ENCODE measurements around the gene DHX29. TPM values are rescaled to one million over a fixed set of nuclear protein-coding genes. Genes with fewer than 3 reads are reported as not detected.

The DHX29 gene
- total RNA-seq, 4 donors from 2014 or later: 31.8 to 43.3 (median 35.9) TPM

DNA sequence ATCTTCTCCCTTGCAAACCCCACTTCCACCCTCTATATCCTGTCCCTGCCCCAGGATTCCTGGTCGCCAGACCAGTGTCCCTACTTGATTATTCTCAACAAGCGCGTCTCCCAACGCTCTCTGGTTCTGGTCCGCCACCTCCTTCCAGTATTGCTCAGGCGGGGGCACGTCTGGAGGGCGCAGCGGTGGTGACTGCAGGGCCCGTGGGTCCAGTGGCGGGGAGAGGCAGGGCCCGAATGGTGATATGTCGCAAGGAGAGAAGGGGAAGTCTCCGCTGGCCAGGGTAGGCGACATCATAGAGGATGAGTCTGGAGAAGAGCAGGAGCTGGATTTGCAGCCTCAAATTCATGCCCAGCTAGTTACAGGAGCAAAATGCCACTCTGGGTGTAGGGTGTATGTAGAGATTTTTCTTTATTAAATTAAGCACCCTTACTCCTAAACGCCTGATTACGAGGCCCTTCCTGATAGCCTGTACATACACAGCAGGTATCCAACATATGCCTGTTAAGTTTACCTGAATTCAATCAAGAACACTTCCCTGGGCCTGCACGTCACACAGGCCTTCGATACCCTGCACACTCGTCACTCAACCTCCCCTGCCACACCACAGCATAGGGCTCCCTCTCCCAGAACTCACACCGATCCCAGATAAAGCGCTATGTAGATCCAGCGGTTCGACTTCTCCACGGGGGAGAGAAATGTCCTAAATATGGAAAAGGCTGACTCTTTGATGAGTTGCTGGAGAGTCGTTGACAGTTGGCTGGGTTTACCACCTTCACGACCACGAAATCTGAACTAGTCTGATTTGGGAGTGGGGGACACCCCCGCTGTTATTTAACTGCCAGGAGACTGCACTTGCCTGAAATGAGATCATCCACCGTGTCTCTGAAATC is 85.2 kb downstream of the DHX29 start:
- no peak for ATAC-seq
- H3K27me3 ChIP-seq: peaks cover 100% of the 10 kb centered on the region
- 21% methylated on average over 9 to 15 of the region's 30 CpGs for WGBS, 2 donors (ENCODE audit: low coverage in 1 of 2)

DNA sequence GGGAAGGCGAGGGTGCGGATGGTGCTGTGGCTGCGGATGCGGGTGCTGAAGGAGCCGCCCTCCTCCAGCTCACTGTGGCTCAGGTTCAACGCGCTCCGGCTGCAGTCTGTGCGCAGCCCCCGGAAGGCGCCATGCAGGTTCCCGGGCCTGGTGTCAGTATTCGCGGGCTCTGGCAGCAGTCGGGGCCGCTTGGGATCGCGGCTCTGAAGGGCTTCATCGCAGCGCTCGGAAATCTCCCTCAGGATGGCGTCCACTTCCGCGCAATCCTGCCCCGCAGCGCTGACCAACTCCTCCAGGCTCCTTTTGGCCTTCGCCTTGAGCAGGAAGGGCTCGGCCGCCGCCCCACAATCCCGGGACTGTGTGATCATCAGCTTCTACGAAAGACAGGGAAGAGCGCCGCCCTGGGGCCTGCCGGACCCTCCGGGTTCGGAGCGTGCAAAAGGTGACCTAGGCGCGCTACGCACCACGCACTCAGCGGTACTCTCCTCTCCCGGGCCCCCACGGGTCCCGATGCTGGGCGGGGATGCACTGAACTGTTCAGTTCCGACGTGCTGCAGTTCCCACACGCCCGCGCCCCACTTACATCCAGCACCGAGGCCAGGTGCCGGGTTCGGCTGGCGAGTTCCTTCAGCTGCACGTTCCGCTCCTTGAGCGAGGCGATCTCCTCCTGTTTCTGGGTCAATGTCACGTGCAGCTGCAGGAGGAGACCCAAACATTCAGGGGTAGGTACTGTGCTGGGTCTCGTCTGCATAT is 86.9 kb downstream of the DHX29 start:
- H3K9me3 ChIP-seq: no peaks in the 10 kb centered on the region
- H3K4me1 ChIP-seq: peaks cover 0 to 22% (median 0%) of the 10 kb centered on the region in 3 donors
- peaks cover 87% of the 10 kb centered on the region for H3K27me3 ChIP-seq
- H3K36me3 ChIP-seq: no peaks in the 10 kb centered on the region
- 3 to 6% methylated on average over 5 to 16 of the region's 62 CpGs for WGBS, 2 donors (ENCODE audit: low coverage in 1 of 2)
- no peak overlapping the region for H3K27ac ChIP-seq
- TF ChIP-seq POLR2A (IDR thresholded peaks at IDR 0.05): no peak
- no peak for TF ChIP-seq EP300 (IDR thresholded peaks at IDR 0.05)
- TF ChIP-seq, protein P1, sequence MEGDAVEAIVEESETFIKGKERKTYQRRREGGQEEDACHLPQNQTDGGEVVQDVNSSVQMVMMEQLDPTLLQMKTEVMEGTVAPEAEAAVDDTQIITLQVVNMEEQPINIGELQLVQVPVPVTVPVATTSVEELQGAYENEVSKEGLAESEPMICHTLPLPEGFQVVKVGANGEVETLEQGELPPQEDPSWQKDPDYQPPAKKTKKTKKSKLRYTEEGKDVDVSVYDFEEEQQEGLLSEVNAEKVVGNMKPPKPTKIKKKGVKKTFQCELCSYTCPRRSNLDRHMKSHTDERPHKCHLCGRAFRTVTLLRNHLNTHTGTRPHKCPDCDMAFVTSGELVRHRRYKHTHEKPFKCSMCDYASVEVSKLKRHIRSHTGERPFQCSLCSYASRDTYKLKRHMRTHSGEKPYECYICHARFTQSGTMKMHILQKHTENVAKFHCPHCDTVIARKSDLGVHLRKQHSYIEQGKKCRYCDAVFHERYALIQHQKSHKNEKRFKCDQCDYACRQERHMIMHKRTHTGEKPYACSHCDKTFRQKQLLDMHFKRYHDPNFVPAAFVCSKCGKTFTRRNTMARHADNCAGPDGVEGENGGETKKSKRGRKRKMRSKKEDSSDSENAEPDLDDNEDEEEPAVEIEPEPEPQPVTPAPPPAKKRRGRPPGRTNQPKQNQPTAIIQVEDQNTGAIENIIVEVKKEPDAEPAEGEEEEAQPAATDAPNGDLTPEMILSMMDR (IDR thresholded peaks at IDR 0.05): no peak
- no peak for TF ChIP-seq POLR2AphosphoS5 (IDR thresholded peaks at IDR 0.05)
- no peak for ATAC-seq
- peak overlapping the region in 1 of 2 donors; percentile 37 for H3K4me3 ChIP-seq

More for the DNA sequence above, 85.2 kb downstream of the DHX29 start:
- H3K27ac ChIP-seq: no peak overlapping the region
- H3K4me1 ChIP-seq: peaks cover 0 to 35% (median 9%) of the 10 kb centered on the region in 3 donors
- H3K36me3 ChIP-seq: no peaks in the 10 kb centered on the region
- TF ChIP-seq EP300 (IDR thresholded peaks at IDR 0.05) (no peak), POLR2AphosphoS5 (IDR thresholded peaks at IDR 0.05) (no peak), POLR2A (IDR thresholded peaks at IDR 0.05) (no peak)
- TF ChIP-seq, protein P1 (IDR thresholded peaks at IDR 0.05): no peak
- H3K9me3 ChIP-seq: no peaks in the 10 kb centered on the region
- H3K4me3 ChIP-seq: no peak overlapping the region

DNA sequence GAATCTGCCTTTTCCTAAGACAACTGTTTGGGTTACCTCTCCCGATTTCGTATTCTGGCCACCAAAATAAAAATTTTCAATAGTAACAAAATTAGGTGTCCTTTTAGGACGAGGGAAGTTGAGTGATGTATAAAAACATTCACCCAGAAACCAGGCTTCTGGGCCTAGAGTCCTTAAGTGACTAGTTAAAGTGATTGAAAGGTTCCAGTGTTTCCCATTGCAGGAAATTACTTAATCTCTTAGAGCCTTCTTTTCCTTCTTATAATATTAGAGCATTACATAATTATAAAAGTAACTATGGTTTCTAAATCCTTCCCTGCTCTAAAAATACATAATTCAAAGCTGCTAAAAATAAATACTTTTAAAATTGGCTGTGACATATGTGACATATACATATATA is 87.7 kb downstream of the DHX29 start:
- peaks cover 0 to 22% (median 0%) of the 10 kb centered on the region in 3 donors for H3K4me1 ChIP-seq
- no peak for ATAC-seq
- H3K27ac ChIP-seq: no peak overlapping the region
- H3K36me3 ChIP-seq: no peaks in the 10 kb centered on the region
- no peak overlapping the region for H3K4me3 ChIP-seq
- H3K27me3 ChIP-seq: peaks cover 79% of the 10 kb centered on the region
- no peak for TF ChIP-seq POLR2A (IDR thresholded peaks at IDR 0.05)
- no peak for TF ChIP-seq EP300 (IDR thresholded peaks at IDR 0.05)
- no peak for TF ChIP-seq POLR2AphosphoS5 (IDR thresholded peaks at IDR 0.05)
- TF ChIP-seq, protein P1 (IDR thresholded peaks at IDR 0.05): no peak
- 84 to 86% methylated on average over 3 of the region's 3 CpGs for WGBS, 2 donors (ENCODE audit: low coverage in 1 of 2)
- H3K9me3 ChIP-seq: no peaks in the 10 kb centered on the region

DNA sequence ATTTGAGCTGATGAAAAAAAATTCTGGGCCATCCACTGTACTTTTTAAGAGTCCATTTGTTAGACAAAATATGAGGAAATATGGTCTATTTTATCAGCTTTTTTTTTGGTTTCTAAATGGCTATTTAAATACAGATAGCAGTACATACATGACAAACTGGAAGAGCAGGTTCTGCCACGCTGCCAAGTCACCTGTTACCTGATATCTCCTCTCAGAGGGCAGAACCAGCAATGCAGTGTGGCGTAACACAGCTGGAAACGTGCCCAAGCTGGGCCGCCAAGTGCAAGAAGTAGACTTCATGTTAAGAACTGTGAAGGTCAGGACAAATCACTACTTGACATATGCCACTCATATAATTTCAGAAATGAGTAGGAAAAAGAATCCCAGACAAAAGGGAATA is 88.5 kb downstream of the DHX29 start:
- no peak for TF ChIP-seq POLR2AphosphoS5 (IDR thresholded peaks at IDR 0.05)
- TF ChIP-seq EP300 (IDR thresholded peaks at IDR 0.05): no peak
- TF ChIP-seq, protein P1 (IDR thresholded peaks at IDR 0.05): no peak
- TF ChIP-seq POLR2A (IDR thresholded peaks at IDR 0.05): no peak
- no peak for ATAC-seq
- H3K36me3 ChIP-seq: no peaks in the 10 kb centered on the region
- peaks cover 71% of the 10 kb centered on the region for H3K27me3 ChIP-seq
- H3K4me1 ChIP-seq: peaks cover 0 to 22% (median 0%) of the 10 kb centered on the region in 3 donors
- H3K9me3 ChIP-seq: no peaks in the 10 kb centered on the region
- WGBS, 2 donors (ENCODE audit: low coverage in 1 of 2): 0 to 65% methylated on average over 2 to 4 of the region's 4 CpGs
- no peak overlapping the region for H3K4me3 ChIP-seq
- no peak overlapping the region for H3K27ac ChIP-seq

Data from gastroesophageal sphincter (tissue), 4 donors.